Motor neuron (in vitro differentiated cells): ENCODE results near the gene POMZP3. TPM values are rescaled to one million over a fixed set of nuclear protein-coding genes. Genes with fewer than 3 reads are reported as not detected.
"Not testable (repeated sequence)": the region's sequence is repeated elsewhere in the genome, so short reads cannot be mapped to it uniquely, and the experiment has no call there.

Experiments
- ATAC-seq, 8 experiments: fragments of 200-7000 bp; cut with Tn5 transposase; replicated peaks in 6 of 8; 2 replicates each; pipeline ENCODE4 v1.8.0; 2021; ENCODE audit warnings: mild to moderate bottlenecking in 8 of 8, moderate library complexity in 8 of 8
- H3K27ac ChIP-seq, 2 donors: fragments of 250-450 bp; sonication (Bioruptor Pico); 2 replicates each; pipeline ENCODE4 v1.9.0; 2021; ENCODE audit warnings: antibody characterized with exemption in 2 of 2, mild to moderate bottlenecking in 2 of 2, moderate library complexity in 1 of 2
- H3K4me1 ChIP-seq, 2 donors: fragments of 250-450 bp; sonication (Bioruptor Pico); replicated peaks in 1 of 2; 2 replicates each; pipeline ENCODE4 v1.6.1; 2021; ENCODE audit warnings: antibody characterized with exemption in 2 of 2, mild to moderate bottlenecking in 2 of 2, moderate library complexity in 1 of 2
- H3K4me3 ChIP-seq, 5 donors: fragments of 250-450 bp; sonication (Bioruptor Pico); 2 replicates each; pipeline ENCODE4 v1.9.0; 2021; ENCODE audit warnings: antibody characterized with exemption in 5 of 5, mild to moderate bottlenecking in 5 of 5, moderate library complexity in 4 of 5
- WGBS, 10 experiments: fragments of 450-650 bp; shearing (Covaris generic); methylation state at CpG; one replicate each; pipeline ENCODE4 v1.0.0; 2022; 5-methylcytosine and 5-hydroxymethylcytosine counted together
- in situ Hi-C, 9 experiments: fragments of 400-800 bp; cut with MboI; loops; one replicate each; pipeline ENCODE4 v1.15.0; 2021; ENCODE audit warnings: low sequenced_read_pairs in 9 of 9, low pct_unique_long_range_greater_than_20kb in 2 of 9; ENCODE audit not compliant: unreplicated experiment in 9 of 9
- total RNA-seq, 8 experiments: library from RNA; unstranded; fragments of 300-600 nt; gene quantifications; 2 replicates each; pipeline versions ENCODE4 v1.2.3 to v1.2.4, GENCODE V29; 2022

POMZP3 gene
- total RNA-seq, 8 experiments from 2014 or later = 5.9 to 15.3 (median 9.9) TPM

- H3K4me3 ChIP-seq, H3K27ac ChIP-seq, H3K4me1 ChIP-seq, in situ Hi-C loops: not testable (repeated sequence)
- peak in 1 of 8 experiments; percentile 20 for ATAC-seq
- WGBS, 10 experiments = 33 to 100% (median 60%) methylated on average over 1 to 2 of the region's 3 CpGs; no CpG with 5 or more reads in 5 of the 10 experiments
These were observed 51.0 kb downstream of the POMZP3 start for GRCh38 chr7:76575919-76576655.

- H3K27ac ChIP-seq, in situ Hi-C loops, H3K4me3 ChIP-seq, H3K4me1 ChIP-seq: not testable (repeated sequence)
- 0 to 100% methylated on average over 1 of the region's 2 CpGs; no CpG with 5 or more reads in 8 of the 10 experiments for WGBS, 10 experiments
- peak in 1 of 8 experiments; percentile 11 for ATAC-seq
These were observed 51.6 kb downstream of the POMZP3 start for GRCh38 chr7:76575431-76575830.

GRCh38 chr7:76572296-76572695 lies 54.8 kb downstream of the POMZP3 start:
- H3K4me3 ChIP-seq, H3K4me1 ChIP-seq, H3K27ac ChIP-seq, in situ Hi-C loops: not testable (repeated sequence)
- WGBS, 10 experiments = 33 to 100% (median 96%) methylated on average over 1 to 2 of the region's 3 CpGs; no CpG with 5 or more reads in 4 of the 10 experiments
- peak in 3 of 8 experiments; percentile 8 to 61 (median 60) for ATAC-seq

- H3K27ac ChIP-seq, H3K4me1 ChIP-seq, in situ Hi-C loops, H3K4me3 ChIP-seq: not testable (repeated sequence)
- ATAC-seq = peak; percentile 69 to 94 (median 84)
- 0 to 100% (median 21%) methylated on average over 1 to 4 of the region's 4 CpGs; no CpG with 5 or more reads in 6 of the 10 experiments for WGBS, 10 experiments
These were observed 56.7 kb downstream of the POMZP3 start for GRCh38 chr7:76570324-76570775.

GRCh38 chr7:76568742-76569141 lies 58.3 kb downstream of the POMZP3 start:
- ATAC-seq, in situ Hi-C loops, H3K4me3 ChIP-seq, H3K4me1 ChIP-seq, H3K27ac ChIP-seq: not testable (repeated sequence)

GRCh38 chr7:76567753-76568152 lies 59.3 kb downstream of the POMZP3 start:
- H3K27ac ChIP-seq, H3K4me3 ChIP-seq, ATAC-seq, H3K4me1 ChIP-seq, in situ Hi-C loops: not testable (repeated sequence)

GRCh38 chr7:76567311-76567710 lies 59.8 kb downstream of the POMZP3 start:
- ATAC-seq, H3K4me3 ChIP-seq, H3K27ac ChIP-seq, in situ Hi-C loops, H3K4me1 ChIP-seq: not testable (repeated sequence)
- WGBS, 10 experiments = 100% methylated on average over 1 of the region's 4 CpGs; no CpG with 5 or more reads in 6 of the 10 experiments

- no CpG with 5 or more reads among the region's 3 CpGs for WGBS, 10 experiments
- ATAC-seq, in situ Hi-C loops: not testable (repeated sequence)
These were observed 62.1 kb downstream of the POMZP3 start for GRCh38 chr7:76565001-76565400.

GRCh38 chr7:76561342-76561741 lies 65.7 kb downstream of the POMZP3 start:
- no CpG with 5 or more reads among the region's 3 CpGs for WGBS, 10 experiments
- H3K4me1 ChIP-seq, H3K4me3 ChIP-seq, in situ Hi-C loops, H3K27ac ChIP-seq, ATAC-seq: not testable (repeated sequence)

More at GRCh38 chr7:76565001-76565400, 62.1 kb downstream of the POMZP3 start:
- not testable (repeated sequence) for H3K27ac ChIP-seq, H3K4me1 ChIP-seq, H3K4me3 ChIP-seq

GRCh38 chr7:76560157-76560556 lies 66.9 kb downstream of the POMZP3 start:
- WGBS, 10 experiments = 67 to 100% (median 100%) methylated on average over 1 of the region's 4 CpGs; no CpG with 5 or more reads in 7 of the 10 experiments
- H3K4me1 ChIP-seq, H3K4me3 ChIP-seq, in situ Hi-C loops, ATAC-seq, H3K27ac ChIP-seq: not testable (repeated sequence)

Other genes with a start within 250 kb of the POMZP3 start
- 1 to 10 TPM in 2 of 8 experiments, under 1 TPM in 6; 0.18 to 1.5 (median 0.68) TPM for gene SSC4D, start 217.6 kb downstream of the POMZP3 start, total RNA-seq
- gene ZP3, start 202.3 kb downstream of the POMZP3 start, total RNA-seq = 1 to 10 TPM in 5 of 8 experiments, under 1 TPM in 2, not detected in 1; 0.22 to 8.8 (median 1.7) TPM
- 10 to 100 TPM in 2 of 8 experiments, 1 to 10 TPM in 6; 3.4 to 13.8 (median 5.6) TPM for gene DTX2, start 165.6 kb downstream of the POMZP3 start, total RNA-seq
- gene UPK3B, start 116.7 kb downstream of the POMZP3 start, total RNA-seq = under 1 TPM in 4 of 8 experiments, not detected in 4; 0.20 to 0.62 (median 0.41) TPM
- gene SPDYE16, start 84.0 kb downstream of the POMZP3 start, total RNA-seq = 1 to 10 TPM in 2 of 8 experiments, under 1 TPM in 6; 0.14 to 1.8 (median 0.35) TPM